Large intestine (tissue), 1 donor: ENCODE measurements around the gene CLDN2. TPM values are rescaled to one million over a fixed set of nuclear protein-coding genes. Genes with fewer than 3 reads are reported as not detected.

ENCODE experiments used
- polyA plus RNA-seq: library from polyadenylated mRNA; unstranded; fragments of 120-200 nt; gene quantifications from one replicate; pipeline ENCODE4 v1.2.1, GENCODE V29; 2013

The CLDN2 gene
- polyA plus RNA-seq, 1 donor: 196 TPM

Other genes with a start within 250 kb of the CLDN2 start
- gene RNF128, start 193.7 kb upstream of the CLDN2 start, polyA plus RNA-seq: 105 TPM
- 17.2 TPM for gene TBC1D8B, start 117.7 kb upstream of the CLDN2 start, polyA plus RNA-seq
- 0.81 TPM for gene RIPPLY1, start 17.1 kb upstream of the CLDN2 start, polyA plus RNA-seq
- 15.2 TPM for gene MORC4, start 79.8 kb downstream of the CLDN2 start, polyA plus RNA-seq
- 20.3 TPM for gene RBM41, start 198.4 kb downstream of the CLDN2 start, polyA plus RNA-seq